WTC11 (cell line): ENCODE measurements around the gene CCNQ. TPM values are rescaled to one million over a fixed set of nuclear protein-coding genes. Genes with fewer than 3 reads are reported as not detected.

Source experiments
- ATAC-seq: fragments of 200-7000 bp; cut with Tn5 transposase; 2 replicates; pipeline ENCODE4 v1.10.0; 2021; ENCODE audit warnings: mild to moderate bottlenecking, moderate library complexity
- CTCF ChIA-PET: fragments of 300-600 bp; sonication (Branson Sonifier 250); formaldehyde crosslinking; loops from one replicate; lab custom pipeline; 2021; ENCODE audit warnings: antibody characterized with exemption; lab: Charles Lee
- POLR2A ChIA-PET: fragments of 350-600 bp; sonication (Branson Sonifier 250); formaldehyde crosslinking; loops from one replicate; lab custom pipeline; 2021; ENCODE audit warnings: antibody characterized with exemption; lab: Charles Lee
- DNase-seq: peaks from one replicate; pipeline ENCODE4 v3.0.0; 2021; ENCODE audit warnings: low spot score
- H3K27ac Mint-ChIP-seq: 2 replicates; pipeline ENCODE4 v1.8.0; 2021; ENCODE audit warnings: mixed read lengths
- H3K27me3 Mint-ChIP-seq: 2 replicates; pipeline ENCODE4 v1.8.0; 2021; ENCODE audit warnings: low read depth, mild to moderate bottlenecking, moderate library complexity, mixed read lengths
- H3K36me3 Mint-ChIP-seq: 2 replicates; pipeline ENCODE4 v1.8.0; 2021; ENCODE audit warnings: mixed read lengths
- H3K4me1 Mint-ChIP-seq: 2 replicates; pipeline ENCODE4 v1.8.0; 2022; ENCODE audit warnings: mixed read lengths
- H3K4me3 Mint-ChIP-seq: 2 replicates; pipeline ENCODE4 v1.8.0; 2021; ENCODE audit warnings: mild to moderate bottlenecking, moderate library complexity, mixed read lengths
- H3K9me3 Mint-ChIP-seq: 2 replicates; pipeline ENCODE4 v1.8.0; 2021; ENCODE audit warnings: mixed read lengths
- ARID4B ChIP-seq: sonication (generic); formaldehyde crosslinking; IDR thresholded peaks from 2 replicates; pipeline ENCODE4 v1.8.0; 2023; ENCODE audit warnings: missing genetic modification reagents, mild to moderate bottlenecking, borderline replicate concordance
- E2F4 ChIP-seq: sonication (generic); formaldehyde crosslinking; IDR thresholded peaks from 2 replicates; pipeline ENCODE4 v1.8.1; 2022; ENCODE audit warnings: low read depth, mild to moderate bottlenecking, moderate library complexity, missing genetic modification reagents, borderline replicate concordance
- E2F5 ChIP-seq: sonication (generic); formaldehyde crosslinking; IDR thresholded peaks from 2 replicates; pipeline ENCODE4 v1.8.1; 2022; ENCODE audit warnings: mild to moderate bottlenecking, moderate library complexity, missing genetic modification reagents
- EMX1 ChIP-seq: fragments of 250-450 bp; sonication (Bioruptor Pico); IDR thresholded peaks from 2 replicates; pipeline ENCODE4 v1.8.0; 2021; ENCODE audit warnings: mild to moderate bottlenecking
- HMGXB4 ChIP-seq: sonication (generic); formaldehyde crosslinking; IDR thresholded peaks from 2 replicates; pipeline ENCODE4 v1.8.1; 2023; ENCODE audit warnings: mild to moderate bottlenecking, moderate library complexity, missing genetic modification reagents
- JAZF1 ChIP-seq: fragments of 250-450 bp; sonication (Bioruptor Pico); IDR thresholded peaks from 2 replicates; pipeline ENCODE4 v1.9.0; 2021; ENCODE audit warnings: moderate library complexity, mild to moderate bottlenecking, inconsistent platforms
- MXD4 ChIP-seq: fragments of 250-450 bp; sonication (Bioruptor Pico); IDR thresholded peaks from 2 replicates; pipeline ENCODE4 v1.8.0; 2021; ENCODE audit warnings: mild to moderate bottlenecking, moderate library complexity, borderline replicate concordance
- NFATC4 ChIP-seq: fragments of 250-450 bp; sonication (Bioruptor Pico); IDR thresholded peaks from 2 replicates; pipeline ENCODE4 v1.9.0; 2021; ENCODE audit warnings: mild to moderate bottlenecking
- NFE2L1 ChIP-seq: sonication (generic); formaldehyde crosslinking; IDR thresholded peaks from 2 replicates; pipeline ENCODE4 v1.8.1; 2023; ENCODE audit warnings: missing genetic modification reagents
- TCF7 ChIP-seq: sonication (generic); formaldehyde crosslinking; IDR thresholded peaks from 2 replicates; pipeline ENCODE4 v1.8.0; 2022; ENCODE audit warnings: mild to moderate bottlenecking, low read depth, missing genetic modification reagents, moderate library complexity
- ZNF263 ChIP-seq: sonication (generic); formaldehyde crosslinking; IDR thresholded peaks from 2 replicates; pipeline ENCODE4 v1.8.1; 2022; ENCODE audit warnings: low read depth, mild to moderate bottlenecking, moderate library complexity, missing genetic modification reagents
- total RNA-seq: library from RNA; stranded (reverse); gene quantifications from 3 replicates; pipeline ENCODE4 v1.2.3, GENCODE V29; 2021
- TF ChIP-seq, protein P1 (sequence below): sonication (generic); formaldehyde crosslinking; conservative IDR thresholded peaks from 2 replicates; pipeline ENCODE4 v1.8.1; 2022; ENCODE audit warnings: mild to moderate bottlenecking, missing genetic modification reagents
- TF ChIP-seq, protein P2 (sequence below): fragments of 250-450 bp; sonication (Bioruptor Pico); IDR thresholded peaks from 2 replicates; pipeline ENCODE4 v2.1.2; 2022; ENCODE audit warnings: mild to moderate bottlenecking, moderate library complexity
- TF ChIP-seq, protein P3 (sequence below): sonication (generic); formaldehyde crosslinking; IDR thresholded peaks from 2 replicates; pipeline ENCODE4 v1.8.0; 2022; ENCODE audit warnings: mild to moderate bottlenecking, missing genetic modification reagents

Gene CCNQ
- total RNA-seq, 1 experiment from 2014 or later, result 17.4 TPM

GRCh38 chrX:153599192-153600031 is 473 bp upstream of the CCNQ start:
- DNase-seq (peak; percentile 77), ATAC-seq (peak; percentile 92)
- H3K27ac Mint-ChIP-seq, result no peak overlapping the region
- no peak for TF ChIP-seq JAZF1 (CRISPR knock-in tag)
- TF ChIP-seq EMX1 (CRISPR knock-in tag), result no peak
- 0 out of 2 replicates have a peak, but pooled peaks have one; percentile 28 for TF ChIP-seq E2F5
- TF ChIP-seq, protein P1, sequence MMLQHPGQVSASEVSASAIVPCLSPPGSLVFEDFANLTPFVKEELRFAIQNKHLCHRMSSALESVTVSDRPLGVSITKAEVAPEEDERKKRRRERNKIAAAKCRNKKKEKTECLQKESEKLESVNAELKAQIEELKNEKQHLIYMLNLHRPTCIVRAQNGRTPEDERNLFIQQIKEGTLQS, result no peak
- TF ChIP-seq ARID4B (CRISPR knock-in tag), result no peak
- TF ChIP-seq, protein P2, sequence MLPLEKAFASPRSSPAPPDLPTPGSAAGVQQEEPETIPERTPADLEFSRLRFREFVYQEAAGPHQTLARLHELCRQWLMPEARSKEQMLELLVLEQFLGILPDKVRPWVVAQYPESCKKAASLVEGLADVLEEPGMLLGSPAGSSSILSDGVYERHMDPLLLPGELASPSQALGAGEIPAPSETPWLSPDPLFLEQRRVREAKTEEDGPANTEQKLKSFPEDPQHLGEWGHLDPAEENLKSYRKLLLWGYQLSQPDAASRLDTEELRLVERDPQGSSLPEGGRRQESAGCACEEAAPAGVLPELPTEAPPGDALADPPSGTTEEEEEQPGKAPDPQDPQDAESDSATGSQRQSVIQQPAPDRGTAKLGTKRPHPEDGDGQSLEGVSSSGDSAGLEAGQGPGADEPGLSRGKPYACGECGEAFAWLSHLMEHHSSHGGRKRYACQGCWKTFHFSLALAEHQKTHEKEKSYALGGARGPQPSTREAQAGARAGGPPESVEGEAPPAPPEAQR, result no peak
- TF ChIP-seq NFE2L1 (CRISPR knock-in tag), result no peak
- no peak for TF ChIP-seq MXD4 (CRISPR knock-in tag)
- 0 out of 2 replicates have a peak, but pooled peaks have one; percentile 31 for TF ChIP-seq HMGXB4 (CRISPR knock-in tag)
- no peak for TF ChIP-seq ZNF263
- TF ChIP-seq, protein P3, sequence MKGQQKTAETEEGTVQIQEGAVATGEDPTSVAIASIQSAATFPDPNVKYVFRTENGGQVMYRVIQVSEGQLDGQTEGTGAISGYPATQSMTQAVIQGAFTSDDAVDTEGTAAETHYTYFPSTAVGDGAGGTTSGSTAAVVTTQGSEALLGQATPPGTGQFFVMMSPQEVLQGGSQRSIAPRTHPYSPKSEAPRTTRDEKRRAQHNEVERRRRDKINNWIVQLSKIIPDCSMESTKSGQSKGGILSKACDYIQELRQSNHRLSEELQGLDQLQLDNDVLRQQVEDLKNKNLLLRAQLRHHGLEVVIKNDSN, result no peak
- CTCF ChIA-PET, result interaction anchor here (0.6 to 3.2 kb wide), 13 partner anchors 10 to 139 kb away, joined by 3 to 16 read pairs (median 5); no protein-coding TSS in a partner anchor
- peaks cover 4% of the 10 kb centered on the region for H3K27me3 Mint-ChIP-seq
- POLR2A ChIA-PET, result no interaction called here
- H3K4me3 Mint-ChIP-seq, result peak overlapping the region; percentile 69
- H3K36me3 Mint-ChIP-seq, result peaks cover 5% of the 10 kb centered on the region
- H3K9me3 Mint-ChIP-seq, result no peaks in the 10 kb centered on the region
- peaks cover 13% of the 10 kb centered on the region for H3K4me1 Mint-ChIP-seq

DNA sequence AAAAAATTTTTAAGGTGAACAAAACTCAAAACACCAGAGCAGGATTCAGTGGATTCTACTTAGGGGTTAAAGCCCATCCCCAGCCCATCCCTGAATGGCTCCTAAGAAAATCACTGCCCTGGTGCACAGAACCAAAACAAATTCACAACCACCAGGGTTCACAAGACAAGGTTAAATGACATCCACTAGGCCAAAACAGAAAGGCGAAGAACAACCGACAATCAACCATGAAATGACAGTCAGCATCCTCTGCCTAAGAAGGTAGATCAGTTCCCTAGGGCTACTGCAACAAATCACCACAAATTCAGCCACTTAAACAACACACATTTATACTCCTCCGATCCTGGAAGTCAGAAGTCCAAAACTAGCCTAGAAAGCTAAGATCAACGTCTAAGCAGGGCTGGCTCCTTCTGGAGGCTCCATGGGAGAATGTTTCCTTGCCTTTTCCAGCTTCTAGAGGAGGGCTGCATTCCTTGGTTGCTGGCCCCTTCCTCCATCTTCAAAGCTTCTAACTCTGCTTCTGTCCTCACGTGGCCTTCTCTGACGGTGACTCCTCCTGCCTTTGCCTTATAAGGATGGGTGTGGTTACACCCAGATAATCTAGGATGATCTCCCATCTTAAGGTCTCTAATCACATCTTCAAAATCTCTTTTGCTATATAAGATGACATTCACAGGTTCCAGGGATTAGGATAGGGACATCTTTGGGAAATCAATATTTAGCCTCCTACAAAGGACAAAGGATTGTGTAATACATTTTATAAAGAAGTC is 1.8 kb downstream of the CCNQ start:
- peaks cover 4% of the 10 kb centered on the region; the same call in 1 of the 2 replicates for H3K27me3 Mint-ChIP-seq
- H3K4me3 Mint-ChIP-seq, result peak overlapping the region; percentile 76
- H3K27ac Mint-ChIP-seq, result no peak overlapping the region
- peaks cover 13% of the 10 kb centered on the region for H3K4me1 Mint-ChIP-seq
- POLR2A ChIA-PET, result interaction anchor here (0.9 kb wide), 1 partner anchor 19 kb away, joined by 3 read pairs; no protein-coding TSS in a partner anchor
- DNase-seq (no peak), ATAC-seq (no peak)
- CTCF ChIA-PET, result interaction anchor here (1.5 to 3.2 kb wide), 2 partner anchors 7 to 38 kb away, joined by 3 to 15 read pairs; no protein-coding TSS in a partner anchor
- TF ChIP-seq NFATC4, result no peak
- TF ChIP-seq TCF7, result no peak
- no peak for TF ChIP-seq E2F4
- TF ChIP-seq, protein P2, result no peak
- peaks cover 5% of the 10 kb centered on the region for H3K36me3 Mint-ChIP-seq
- no peaks in the 10 kb centered on the region for H3K9me3 Mint-ChIP-seq
